Common myeloid progenitor, CD34-positive (primary cell): ENCODE data around the gene C2CD3.

Source experiments
- CTCF ChIA-PET: fragments of 350-600 bp; sonication (Branson Sonifier 250); formaldehyde crosslinking; loops from one replicate; lab custom pipeline; 2021; ENCODE audit warnings: antibody characterized with exemption; lab: Charles Lee
- POLR2A ChIA-PET: fragments of 350-600 bp; sonication (Branson Sonifier 250); formaldehyde crosslinking; loops from one replicate; lab custom pipeline; 2021; ENCODE audit warnings: antibody characterized with exemption; lab: Charles Lee
- DNase-seq, 3 donors: peaks; one replicate each; pipeline versions ENCODE4 v3.0.0 to v3.0.0-alpha.2; 2013
- H3K27ac ChIP-seq, 2 experiments: 1 replicate in 1 of 2; 2 replicates in 1 of 2; pipeline ENCODE4 v1.7.0; 2013; ENCODE audit warnings: inconsistent platforms in 2 of 2, low read length in 2 of 2, mild to moderate bottlenecking in 2 of 2, low read depth in 1 of 2, moderate library complexity in 1 of 2; ENCODE audit not compliant: severe bottlenecking in 2 of 2, insufficient read depth in 1 of 2, poor library complexity in 1 of 2
- H3K27me3 ChIP-seq, 5 experiments: replicated peaks in 2 of 5; 1 replicate in 3 of 5; 2 replicates in 2 of 5; pipeline versions ENCODE4 v1.6.1 to v1.7.0; 2013; ENCODE audit warnings: low read length in 4 of 5, mild to moderate bottlenecking in 2 of 5, moderate library complexity in 2 of 5, inconsistent platforms in 1 of 5; ENCODE audit not compliant: insufficient read depth in 5 of 5, control insufficient read depth in 4 of 5
- H3K36me3 ChIP-seq, 4 experiments: 1 replicate in 2 of 4; 2 replicates in 2 of 4; pipeline versions ENCODE4 v1.6.1 to v1.7.0; 2013; ENCODE audit warnings: low read length in 3 of 4, control low read depth in 1 of 4, mild to moderate bottlenecking in 1 of 4; ENCODE audit not compliant: control insufficient read depth in 4 of 4, insufficient read depth in 4 of 4
- H3K4me1 ChIP-seq, 4 experiments: 1 replicate in 3 of 4; 2 replicates in 1 of 4; pipeline versions ENCODE4 v1.6.1 to v1.7.1; 2013; ENCODE audit warnings: low read length in 3 of 4, mild to moderate bottlenecking in 3 of 4, control low read depth in 1 of 4, inconsistent platforms in 1 of 4, moderate library complexity in 1 of 4; ENCODE audit not compliant: control insufficient read depth in 4 of 4, insufficient read depth in 4 of 4; ENCODE audit errors: control extremely low read depth in 1 of 4
- H3K4me3 ChIP-seq, 7 experiments: 1 replicate in 4 of 7; 2 replicates in 3 of 7; pipeline versions ENCODE4 v1.5.1 to v1.7.0; 2013; ENCODE audit warnings: mild to moderate bottlenecking in 7 of 7, low read length in 6 of 7, moderate library complexity in 6 of 7, inconsistent platforms in 2 of 7, low read depth in 2 of 7, control low read depth in 1 of 7; ENCODE audit not compliant: insufficient read depth in 4 of 7, control insufficient read depth in 1 of 7; ENCODE audit errors: extremely low read depth in 1 of 7
- H3K9me3 ChIP-seq, 5 experiments: 1 replicate in 4 of 5; 2 replicates in 1 of 5; pipeline versions ENCODE4 v1.6.1 to v1.7.1; 2013; ENCODE audit warnings: low read length in 4 of 5, mild to moderate bottlenecking in 2 of 5, inconsistent platforms in 1 of 5, low read depth in 1 of 5, moderate library complexity in 1 of 5; ENCODE audit not compliant: control insufficient read depth in 4 of 5, insufficient read depth in 2 of 5; ENCODE audit errors: control extremely low read depth in 1 of 5
- WGBS: methylation state at CpG from one replicate; pipeline ENCODE4 v1.1.5; 2013; ENCODE audit not compliant: insufficient coverage; 5-methylcytosine and 5-hydroxymethylcytosine counted together

The C2CD3 gene

DNA sequence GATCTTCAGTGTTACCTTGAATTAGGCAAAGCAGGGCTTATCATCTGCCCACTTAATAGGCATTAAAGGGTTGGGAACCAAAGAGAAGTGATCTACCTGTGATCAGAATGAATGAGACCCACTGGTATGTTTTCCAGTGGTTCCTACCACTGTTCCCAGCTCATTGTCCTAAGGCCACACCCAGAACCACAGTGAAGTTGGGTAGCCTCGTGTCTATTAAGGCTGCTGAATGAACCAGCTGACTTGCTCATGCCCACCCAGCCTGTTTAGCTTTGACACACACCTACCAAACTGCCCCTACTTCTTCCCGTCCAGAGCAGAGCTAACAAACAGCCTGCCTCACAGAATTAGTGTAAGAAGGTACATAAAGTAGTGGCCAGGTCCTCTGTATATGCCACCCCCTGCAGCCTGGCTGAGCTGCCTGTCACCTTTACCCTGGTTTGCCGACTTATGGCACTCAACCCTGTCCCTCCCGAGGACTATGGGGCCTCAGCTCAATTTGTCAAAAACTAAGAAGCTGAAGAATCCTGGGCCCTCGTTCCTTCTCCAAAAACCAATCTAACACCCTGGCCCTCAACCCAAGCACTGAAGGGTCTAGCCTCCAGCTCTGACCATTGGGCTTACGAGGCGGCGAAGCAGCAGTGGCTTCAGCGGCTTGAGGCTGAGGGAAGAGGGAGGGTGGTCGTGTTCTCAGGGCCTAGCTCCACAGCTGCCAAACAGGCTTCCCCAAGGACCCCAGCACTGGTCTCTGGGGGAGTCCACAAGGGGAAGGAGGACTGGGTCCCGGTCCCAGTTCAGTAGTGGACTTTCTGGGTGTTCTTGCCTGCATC is 198.0 kb downstream of the C2CD3 start:
- no peak overlapping the region for H3K4me3 ChIP-seq

GRCh38 chr11:73972187-73972586 is 198.6 kb downstream of the C2CD3 start:
- Histone ChIP-seq H3K36me3 (peaks cover 17 to 46% (median 25%) of the 10 kb centered on the region in 4 experiments), H3K4me1 (peaks cover 0 to 46% (median 14%) of the 10 kb centered on the region in 4 experiments), H3K27me3 (no peaks in the 10 kb centered on the region), H3K9me3 (no peaks in the 10 kb centered on the region), H3K4me3 (no peak overlapping the region), H3K27ac (no peak overlapping the region)
- ChIA-PET CTCF (interaction anchor here (0.9 to 1.7 kb wide), 4 partner anchors 10 to 61 kb away, joined by 3 to 5 read pairs (median 3); partner anchors contain the start of gene UCP2), POLR2A (interaction anchor here (1.3 kb wide), 1 partner anchor 39 kb away, joined by 3 read pairs; no protein-coding TSS in a partner anchor)
- WGBS = 86% methylated on average over 1 of the region's 1 CpG
- no peak for DNase-seq

More for the DNA sequence above, 198.0 kb downstream of the C2CD3 start:
- 97% methylated on average over 9 of the region's 11 CpGs for WGBS
- POLR2A ChIA-PET = interaction anchor here (0.5 to 1.3 kb wide), 3 partner anchors 9 to 160 kb away, joined by 3 to 4 read pairs (median 3); no protein-coding TSS in a partner anchor
- Histone ChIP-seq H3K4me1 (peaks cover 0 to 50% (median 14%) of the 10 kb centered on the region in 4 experiments), H3K27ac (peak overlapping the region in 1 of 2 experiments; percentile 63), H3K36me3 (peaks cover 24 to 52% (median 32%) of the 10 kb centered on the region in 4 experiments), H3K9me3 (no peaks in the 10 kb centered on the region), H3K27me3 (no peaks in the 10 kb centered on the region)
- no peak for DNase-seq
- CTCF ChIA-PET = interaction anchor here (0.7 to 1.7 kb wide), 7 partner anchors 9 to 61 kb away, joined by 3 to 5 read pairs (median 3); partner anchors contain the start of gene UCP2

DNA sequence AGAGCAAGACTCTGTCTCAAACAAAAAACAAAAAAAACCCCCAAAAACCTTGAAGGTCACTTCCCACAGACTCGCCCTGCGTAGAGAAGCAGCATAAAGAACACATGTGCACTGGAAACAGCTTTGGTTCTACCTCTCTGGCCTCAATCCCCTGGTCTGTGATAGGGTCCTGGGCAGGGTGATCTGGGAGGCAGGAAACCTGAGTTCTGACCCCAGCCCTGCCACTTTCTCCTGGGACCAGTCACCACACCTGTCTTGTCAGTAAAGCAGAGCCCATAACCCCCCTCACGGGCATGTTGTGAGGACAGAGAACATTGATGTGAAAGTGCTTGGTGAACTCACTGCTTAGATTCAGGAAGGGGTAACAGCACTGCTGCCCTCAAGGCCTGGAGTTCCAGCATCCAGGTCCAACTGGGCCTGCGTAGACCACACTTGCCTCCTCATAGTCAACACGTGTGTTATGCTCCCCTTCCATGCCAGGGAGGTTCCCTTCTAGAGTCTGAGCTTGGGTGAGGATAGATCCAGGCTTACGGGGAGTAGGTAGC is 199.6 kb downstream of the C2CD3 start:
- WGBS = 90% methylated on average over 5 of the region's 6 CpGs
- Histone ChIP-seq H3K36me3 (peaks cover 8 to 36% (median 16%) of the 10 kb centered on the region in 4 experiments), H3K27ac (no peak overlapping the region), H3K4me3 (no peak overlapping the region), H3K9me3 (no peaks in the 10 kb centered on the region), H3K27me3 (no peaks in the 10 kb centered on the region), H3K4me1 (peaks cover 0 to 40% (median 14%) of the 10 kb centered on the region in 4 experiments)
- DNase-seq = no peak
- POLR2A ChIA-PET = interaction anchor here (1.4 to 3.3 kb wide), 2 partner anchors 11 to 26 kb away, joined by 3 to 13 read pairs; partner anchors contain the start of gene UCP2
- CTCF ChIA-PET = interaction anchor here (1.2 to 2.6 kb wide), 4 partner anchors 8 to 62 kb away, joined by 4 to 15 read pairs (median 6); partner anchors contain the start of gene UCP2

GRCh38 chr11:73969991-73970800 is 200.6 kb downstream of the C2CD3 start:
- H3K27me3 ChIP-seq = peaks cover 0 to 6% (median 0%) of the 10 kb centered on the region in 5 experiments
- peak in 2 of 3 donors; percentile 70 to 84 for DNase-seq
- 84% methylated on average over 9 of the region's 13 CpGs for WGBS
- H3K4me3 ChIP-seq = no peak overlapping the region
- peaks cover 0 to 33% (median 13%) of the 10 kb centered on the region in 4 experiments for H3K4me1 ChIP-seq
- peaks cover 3 to 26% (median 10%) of the 10 kb centered on the region in 4 experiments for H3K36me3 ChIP-seq
- POLR2A ChIA-PET = interaction anchor here (0.7 to 3.3 kb wide), 4 partner anchors 12 to 41 kb away, joined by 3 to 13 read pairs (median 3); partner anchors contain the start of gene UCP2
- H3K27ac ChIP-seq = no peak overlapping the region
- H3K9me3 ChIP-seq = no peaks in the 10 kb centered on the region
- CTCF ChIA-PET = interaction anchor here (0.8 to 2.6 kb wide), 6 partner anchors 9 to 601 kb away, joined by 3 to 15 read pairs (median 4); partner anchors contain the start of gene UCP2

- ChIA-PET POLR2A (interaction anchor here (3.3 kb wide), 1 partner anchor 13 kb away, joined by 13 read pairs; the partner anchor contains the start of gene UCP2), CTCF (interaction anchor here (1.0 to 2.6 kb wide), 2 partner anchors 12 to 602 kb away, joined by 3 to 15 read pairs; partner anchors contain the start of gene UCP2)
- Histone ChIP-seq H3K27me3 (peaks cover 0 to 6% (median 0%) of the 10 kb centered on the region in 5 experiments), H3K4me3 (no peak overlapping the region), H3K36me3 (peaks cover 0 to 15% (median 4%) of the 10 kb centered on the region in 4 experiments), H3K4me1 (peaks cover 0 to 23% (median 7%) of the 10 kb centered on the region in 4 experiments), H3K27ac (no peak overlapping the region), H3K9me3 (no peaks in the 10 kb centered on the region)
- 100% methylated on average over 1 of the region's 2 CpGs for WGBS
- no peak for DNase-seq
These were observed 201.7 kb downstream of the C2CD3 start for GRCh38 chr11:73969091-73969490.

DNA sequence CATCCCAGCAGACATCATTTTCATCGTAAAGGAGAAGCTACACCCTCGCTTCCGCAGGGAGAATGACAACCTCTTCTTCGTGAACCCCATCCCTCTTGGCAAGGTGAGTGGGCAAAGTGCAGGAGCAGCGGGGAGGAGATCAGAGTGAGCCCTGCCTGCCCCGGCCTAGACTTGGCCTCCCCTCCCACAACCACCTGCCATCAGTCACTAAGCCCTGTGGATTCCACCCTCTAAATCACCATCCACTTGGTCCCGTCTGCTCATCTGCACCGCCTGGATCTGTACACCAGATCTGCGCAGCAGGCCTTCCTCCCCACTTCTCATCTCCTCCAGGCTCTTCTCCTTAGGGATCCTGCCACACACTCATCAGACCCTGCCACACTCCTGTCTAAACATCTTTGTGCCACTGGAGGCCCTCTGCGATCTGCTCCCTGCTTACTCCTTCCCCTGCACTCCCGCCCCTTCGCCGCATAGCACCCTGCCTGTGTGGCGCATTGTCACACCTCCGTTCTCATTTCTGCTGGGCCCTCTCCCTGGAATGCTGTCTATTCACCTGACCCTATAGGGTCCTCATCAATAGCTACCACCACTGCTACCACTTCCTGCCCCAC is 202.3 kb downstream of the C2CD3 start:
- peaks cover 0 to 6% (median 0%) of the 10 kb centered on the region in 5 experiments for H3K27me3 ChIP-seq
- 91% methylated on average over 13 of the region's 15 CpGs for WGBS
- H3K4me1 ChIP-seq = peaks cover 0 to 17% (median 4%) of the 10 kb centered on the region in 4 experiments
- POLR2A ChIA-PET = interaction anchor here (0.7 to 3.3 kb wide), 2 partner anchors 14 to 53 kb away, joined by 3 to 13 read pairs; partner anchors contain the start of gene UCP2
- peaks cover 0 to 12% (median 3%) of the 10 kb centered on the region in 4 experiments for H3K36me3 ChIP-seq
- CTCF ChIA-PET = interaction anchor here (1.1 to 1.2 kb wide), 2 partner anchors 22 to 37 kb away, joined by 3 read pairs; no protein-coding TSS in a partner anchor
- no peaks in the 10 kb centered on the region for H3K9me3 ChIP-seq
- H3K27ac ChIP-seq = no peak overlapping the region
- no peak overlapping the region for H3K4me3 ChIP-seq
- DNase-seq = no peak
